SW480 (cell line): Measurements from ENCODE around the gene LPAR2.
A peak's percentile ranks its signal among the peaks of the same experiment; 100 is the strongest.
"Not testable (repeated sequence)": the region's sequence is repeated elsewhere in the genome, so short reads cannot be mapped to it uniquely, and the experiment has no call there.

Source experiments
- DNase-seq: peaks from one replicate; pipeline ENCODE4 v3.0.0-alpha.2; 2016; ENCODE audit warnings: low spot score

LPAR2 gene

GRCh38 chr19:19627621-19628500, at the start of gene LPAR2:
TSS of gene LPAR2 (minus strand) at chr19:19628220. CDS start at chr19:19627275, 945 bp downstream.
- DNase-seq, result peak; percentile 82

GRCh38 chr19:19677579-19677978, 49.6 kb upstream of the LPAR2 start:
- DNase-seq, result no peak

GRCh38 chr19:19674315-19674714, 46.3 kb upstream of the LPAR2 start:
- no peak for DNase-seq

GRCh38 chr19:19672816-19673215, 44.8 kb upstream of the LPAR2 start:
- no peak for DNase-seq

- no peak for DNase-seq
Observed at GRCh38 chr19:19670070-19670551, 42.1 kb upstream of the LPAR2 start.

- peak; percentile 97 for DNase-seq
Observed at GRCh38 chr19:19668230-19669012, 40.4 kb upstream of the LPAR2 start, which contains the start of gene ZNF101. TSS of gene ZNF101 (plus strand) at chr19:19668839. CDS start at chr19:19668964, 125 bp downstream.

- not testable (repeated sequence) for DNase-seq
Observed at GRCh38 chr19:19665420-19665948, 37.5 kb upstream of the LPAR2 start.

- DNase-seq, result peak; percentile 99
Observed at GRCh38 chr19:19663256-19664120, 35.5 kb upstream of the LPAR2 start, which contains the start of gene ATP13A1. TSS of gene ATP13A1 (minus strand) at chr19:19663676. CDS start at chr19:19663666, 10 bp downstream.

GRCh38 chr19:19662871-19663255, 34.8 kb upstream of the LPAR2 start:
- no peak for DNase-seq

- DNase-seq, result no peak
Observed at GRCh38 chr19:19662344-19662743, 34.3 kb upstream of the LPAR2 start.

GRCh38 chr19:19661675-19662251, 33.7 kb upstream of the LPAR2 start:
- no peak for DNase-seq

- DNase-seq, result no peak
Observed at GRCh38 chr19:19661141-19661674, 33.2 kb upstream of the LPAR2 start.

GRCh38 chr19:19659646-19660245, 31.7 kb upstream of the LPAR2 start:
- no peak for DNase-seq

- no peak for DNase-seq
Observed at GRCh38 chr19:19657397-19657783, 29.4 kb upstream of the LPAR2 start.

- DNase-seq, result no peak
Observed at GRCh38 chr19:19656451-19657396, 28.7 kb upstream of the LPAR2 start.

- no peak for DNase-seq
Observed at GRCh38 chr19:19655641-19656343, 27.8 kb upstream of the LPAR2 start.

GRCh38 chr19:19655051-19655594, 27.1 kb upstream of the LPAR2 start:
- DNase-seq, result no peak

GRCh38 chr19:19654441-19654840, 26.4 kb upstream of the LPAR2 start:
- DNase-seq, result no peak
